Measurements from ENCODE around the gene TGFBR2. TPM values are rescaled to one million over a fixed set of nuclear protein-coding genes. Genes with fewer than 3 reads are reported as not detected.

Gene TGFBR2
- total RNA-seq, 2 experiments from 2014 or later: 45.5 to 46.6 TPM

DNA sequence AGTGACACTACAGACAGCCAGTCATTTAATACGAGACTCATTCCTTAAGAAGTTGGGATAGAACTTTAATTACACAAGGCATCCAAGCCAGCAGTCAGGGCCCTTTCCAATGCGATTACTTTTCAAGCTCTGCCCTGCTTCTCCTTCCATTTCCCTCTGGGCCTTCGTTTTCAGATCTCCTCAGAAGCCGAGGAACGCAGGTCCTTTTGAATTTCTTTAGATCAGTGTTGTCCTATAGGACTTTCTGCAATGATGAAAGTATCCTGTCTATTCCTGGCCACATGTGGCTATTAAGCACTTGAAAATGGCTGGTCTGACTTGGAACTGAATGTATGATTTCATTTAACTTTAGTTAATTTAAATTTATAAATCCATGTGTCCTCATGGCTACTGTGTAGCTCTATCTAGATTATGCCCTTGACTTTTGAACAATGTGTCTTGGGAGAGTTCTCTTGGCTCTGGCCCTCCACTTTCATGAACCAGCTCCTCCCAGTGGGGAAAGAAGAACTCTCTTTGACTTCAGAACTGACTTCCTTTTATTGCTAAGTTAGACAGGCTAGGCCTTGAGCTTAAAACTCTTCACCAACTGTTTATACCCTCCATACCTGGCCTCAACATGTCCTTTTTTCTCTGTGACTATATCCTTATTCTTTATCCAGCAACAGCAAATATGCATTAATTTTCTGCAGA is 22.6 kb downstream of the TGFBR2 start:
- ATAC-seq: no peak
- intact Hi-C loops (cut with DNase I, micrococcal nuclease): loop anchor here in 1 of 2 experiments (10.0 kb wide), 1 partner anchor 906 kb away; the partner anchor contains the start of gene STT3B
- Mint-ChIP-seq H3K27me3 (no peaks in the 10 kb centered on the region), H3K27ac (peak overlapping the region; percentile 97), H3K4me3 (peak overlapping the region; percentile 61), H3K9me3 (ENCODE audit: low read depth) (no peaks in the 10 kb centered on the region), H3K4me1 (peaks cover 96% of the 10 kb centered on the region), H3K36me3 (ENCODE audit: low read depth) (peaks cover 68% of the 10 kb centered on the region)
- no peak for DNase-seq
- ChIA-PET CTCF (interaction anchor here (0.8 to 2.1 kb wide), 14 partner anchors 9 to 64 kb away, joined by 3 to 11 read pairs (median 4); no protein-coding TSS in a partner anchor), POLR2A (interaction anchor here (0.9 to 1.4 kb wide), 7 partner anchors 9 to 30 kb away, joined by 3 to 11 read pairs (median 3); no protein-coding TSS in a partner anchor)

DNA sequence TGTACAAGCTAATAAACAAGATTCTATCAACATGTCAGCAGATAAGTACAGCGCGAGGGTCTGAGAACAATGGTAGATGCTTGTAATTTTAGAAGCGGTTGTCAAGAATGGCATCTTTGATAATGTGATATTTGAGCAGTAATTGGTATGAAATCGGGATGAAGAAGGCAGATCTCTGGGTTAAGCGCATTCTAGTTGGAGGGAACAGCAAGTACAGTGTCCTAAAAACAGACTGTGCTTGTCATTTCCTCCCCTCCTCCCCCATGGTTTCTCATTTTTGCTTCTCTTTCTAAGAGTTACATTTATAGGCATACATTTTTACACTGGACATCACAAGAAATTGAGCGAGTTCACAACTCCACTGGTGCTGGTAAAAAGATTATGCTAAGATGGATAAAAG is 23.3 kb downstream of the TGFBR2 start:
- intact Hi-C loops (cut with DNase I, micrococcal nuclease): loop anchor here (2.0 to 10.0 kb wide), 3 partner anchors 15 to 905 kb away; partner anchors contain the start of gene STT3B (in 1 of the 2)
- Mint-ChIP-seq H3K4me1 (peaks cover 96% of the 10 kb centered on the region), H3K4me3 (peak overlapping the region; percentile 61), H3K36me3 (ENCODE audit: low read depth) (peaks cover 69% of the 10 kb centered on the region), H3K27ac (peak overlapping the region; percentile 97), H3K9me3 (ENCODE audit: low read depth) (no peaks in the 10 kb centered on the region), H3K27me3 (no peaks in the 10 kb centered on the region)
- DNase-seq (no peak), ATAC-seq (no peak)
- POLR2A ChIA-PET: interaction anchor here (1.0 to 1.4 kb wide), 3 partner anchors 9 to 29 kb away, joined by 3 to 11 read pairs (median 4); no protein-coding TSS in a partner anchor
- CTCF ChIA-PET: interaction anchor here (1.0 to 2.1 kb wide), 7 partner anchors 9 to 64 kb away, joined by 3 to 11 read pairs (median 4); no protein-coding TSS in a partner anchor

DNA sequence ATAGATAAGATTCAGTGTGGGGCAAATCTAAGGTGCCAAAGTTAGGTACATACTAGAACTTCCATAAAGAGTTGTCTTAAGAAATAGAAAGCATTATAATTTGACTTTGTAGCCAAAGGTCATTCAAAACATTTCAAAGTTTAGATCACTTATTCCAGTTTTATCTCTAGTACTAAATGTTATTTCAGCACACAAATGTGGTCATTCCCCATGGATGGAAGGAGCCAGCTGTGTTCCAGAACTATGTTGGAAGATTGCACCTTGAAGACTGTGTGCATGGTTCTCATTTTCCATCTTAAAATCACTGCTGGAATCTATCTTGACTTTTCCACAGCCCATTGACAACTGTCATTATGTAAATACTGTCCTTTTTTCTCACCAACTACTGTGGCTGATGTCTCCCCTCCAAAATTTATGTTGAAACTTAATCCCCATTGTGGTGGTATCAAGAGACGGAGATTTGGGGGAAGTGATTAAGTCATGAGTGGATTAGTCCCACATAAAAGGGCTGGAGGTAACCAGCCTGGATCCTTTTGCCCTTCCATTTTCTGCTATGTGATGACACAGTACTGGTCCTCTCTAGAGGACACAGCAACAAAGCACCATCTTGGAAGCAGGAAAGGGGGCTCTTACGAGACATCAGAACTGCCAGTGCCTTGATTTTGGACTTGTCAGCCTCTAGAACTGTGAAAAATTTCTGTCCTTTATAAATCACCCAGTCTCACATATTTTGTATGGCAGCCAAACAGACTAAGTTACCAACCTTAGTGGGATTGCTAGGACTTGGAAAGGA is 24.0 kb downstream of the TGFBR2 start:
- H3K36me3 Mint-ChIP-seq (ENCODE audit: low read depth): peaks cover 73% of the 10 kb centered on the region
- H3K27me3 Mint-ChIP-seq: no peaks in the 10 kb centered on the region
- H3K4me3 Mint-ChIP-seq: peak overlapping the region; percentile 61
- peaks cover 98% of the 10 kb centered on the region for H3K4me1 Mint-ChIP-seq
- H3K27ac Mint-ChIP-seq: peak overlapping the region; percentile 97
- ChIA-PET CTCF (interaction anchor here (1.1 to 2.1 kb wide), 2 partner anchors 10 to 24 kb away, joined by 4 to 11 read pairs; partner anchors contain the start of gene TGFBR2), POLR2A (interaction anchor here (0.8 to 1.2 kb wide), 5 partner anchors 8 to 48 kb away, joined by 3 to 13 read pairs (median 5); no protein-coding TSS in a partner anchor)
- no peaks in the 10 kb centered on the region for H3K9me3 Mint-ChIP-seq (ENCODE audit: low read depth)
- no peak for DNase-seq
- no peak for ATAC-seq
- intact Hi-C loops (cut with DNase I, micrococcal nuclease): loop anchor here (1.0 to 10.0 kb wide), 8 partner anchors 10 to 444 kb away; no protein-coding TSS in a partner anchor

DNA sequence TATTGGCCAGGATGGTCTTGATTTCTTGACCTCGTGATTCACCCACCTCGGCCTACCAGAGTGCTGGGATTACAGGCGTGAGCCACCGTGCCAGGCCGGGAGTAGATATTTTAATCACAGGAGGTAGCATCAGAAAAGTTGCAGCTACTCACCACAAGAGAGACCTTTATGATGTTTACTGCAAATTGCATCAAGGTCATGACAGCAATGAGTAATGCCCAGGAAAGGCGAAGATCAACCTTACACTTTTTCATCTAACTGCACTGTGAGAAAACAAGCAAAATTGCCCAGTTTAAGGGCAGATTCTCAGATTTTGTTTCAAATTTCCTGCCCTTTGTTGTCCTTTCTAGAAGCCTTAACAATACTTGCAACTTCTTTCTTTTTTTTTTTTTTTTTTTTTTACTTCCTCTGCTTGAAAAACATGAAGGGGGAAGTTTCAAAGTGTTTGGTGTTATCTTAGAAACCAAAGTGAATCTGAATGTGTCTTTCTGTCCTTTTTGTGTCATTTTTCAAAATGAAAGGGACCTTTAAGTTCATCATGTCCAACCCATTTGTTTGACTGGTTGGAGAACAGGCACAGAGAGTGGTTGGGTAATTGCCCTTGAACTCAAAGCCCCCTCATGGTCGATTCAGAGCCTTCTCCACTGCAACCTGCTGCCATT is 25.0 kb downstream of the TGFBR2 start:
- ChIA-PET CTCF (interaction anchor here (0.7 to 1.1 kb wide), 2 partner anchors 14 to 25 kb away, joined by 3 to 4 read pairs; partner anchors contain the start of gene TGFBR2), POLR2A (interaction anchor here (0.6 to 1.2 kb wide), 7 partner anchors 9 to 146 kb away, joined by 3 to 13 read pairs (median 5); no protein-coding TSS in a partner anchor)
- H3K4me1 Mint-ChIP-seq: peaks cover 98% of the 10 kb centered on the region
- H3K27me3 Mint-ChIP-seq: no peaks in the 10 kb centered on the region
- H3K27ac Mint-ChIP-seq: peak overlapping the region; percentile 97
- peaks cover 72% of the 10 kb centered on the region for H3K36me3 Mint-ChIP-seq (ENCODE audit: low read depth)
- peak; percentile 81 for DNase-seq
- no peaks in the 10 kb centered on the region for H3K9me3 Mint-ChIP-seq (ENCODE audit: low read depth)
- peak; percentile 73 for ATAC-seq
- intact Hi-C loops (cut with DNase I, micrococcal nuclease): loop anchor here (1.0 to 10.0 kb wide), 8 partner anchors 9 to 443 kb away; no protein-coding TSS in a partner anchor
- H3K4me3 Mint-ChIP-seq: peak overlapping the region; percentile 57

DNA sequence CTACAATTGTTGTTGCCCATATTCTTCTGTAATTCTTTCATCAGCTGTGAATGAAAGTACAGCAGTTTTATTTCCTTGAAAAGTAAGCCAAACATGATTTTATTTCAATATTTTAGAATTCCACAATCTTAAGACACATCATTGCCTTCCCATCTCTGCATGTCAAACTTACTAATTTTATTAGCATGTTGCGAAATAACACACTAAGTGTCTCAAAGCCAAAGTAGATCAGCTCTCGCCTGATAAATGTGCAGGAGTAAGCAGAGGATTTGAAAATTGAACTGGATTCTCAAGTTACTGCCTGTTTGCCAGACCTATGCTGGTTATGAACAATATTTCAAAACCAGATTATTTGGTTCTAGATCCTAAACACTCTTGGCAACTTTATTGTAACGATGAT is 25.7 kb downstream of the TGFBR2 start:
- intact Hi-C loops (cut with DNase I, micrococcal nuclease): loop anchor here in 1 of 2 experiments (10.0 kb wide), 1 partner anchor 443 kb away; no protein-coding TSS in a partner anchor
- peak overlapping the region; percentile 57 for H3K4me3 Mint-ChIP-seq
- POLR2A ChIA-PET: no interaction called here

DNA sequence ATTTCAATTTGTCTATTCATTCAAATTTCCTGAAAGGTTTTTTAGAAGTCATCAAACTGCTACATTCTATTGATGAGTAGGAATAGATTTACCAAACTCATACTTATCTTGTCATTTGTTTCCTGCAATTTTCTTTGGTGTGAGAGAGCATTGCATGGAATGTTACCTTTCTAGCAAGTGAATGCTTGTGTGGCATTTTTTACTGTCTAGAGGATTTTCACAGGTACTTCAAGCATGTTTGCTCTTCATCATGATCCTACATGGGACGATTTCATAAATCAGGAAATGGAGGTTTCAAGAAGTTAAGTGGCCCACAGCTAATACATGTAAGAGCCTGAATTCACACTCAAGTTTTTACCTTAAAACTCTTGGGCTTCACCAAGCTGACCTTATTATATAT is 26.1 kb downstream of the TGFBR2 start:
- POLR2A ChIA-PET: no interaction called here
- no peak for DNase-seq
- H3K9me3 Mint-ChIP-seq (ENCODE audit: low read depth): no peaks in the 10 kb centered on the region

More for the DNA sequence above, 25.7 kb downstream of the TGFBR2 start:
- Mint-ChIP-seq H3K36me3 (ENCODE audit: low read depth) (peaks cover 72% of the 10 kb centered on the region), H3K27me3 (no peaks in the 10 kb centered on the region), H3K27ac (peak overlapping the region; percentile 97), H3K9me3 (ENCODE audit: low read depth) (no peaks in the 10 kb centered on the region), H3K4me1 (peaks cover 98% of the 10 kb centered on the region)
- DNase-seq: no peak
- CTCF ChIA-PET: interaction anchor here (0.7 kb wide), 1 partner anchor 15 kb away, joined by 3 read pairs; no protein-coding TSS in a partner anchor
- no peak for ATAC-seq

DNA sequence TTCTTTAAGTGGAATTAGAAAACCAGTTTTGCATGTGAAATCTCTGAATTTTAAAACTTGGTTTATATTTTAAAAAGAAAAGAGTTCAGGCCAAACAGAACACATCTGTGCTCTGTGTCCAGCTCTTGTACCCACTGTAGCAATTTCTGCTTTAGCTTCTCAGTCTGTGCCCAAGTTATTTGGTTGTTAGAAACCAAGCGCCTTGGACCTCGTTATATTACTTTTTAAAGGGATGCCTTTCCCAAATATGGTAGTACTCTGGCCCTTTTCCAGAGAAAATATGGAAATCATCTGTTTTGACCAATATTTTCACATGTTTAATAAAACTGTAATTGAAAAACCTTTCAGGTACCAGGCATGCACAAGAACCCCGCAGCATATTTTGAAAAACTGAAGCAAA is 27.3 kb downstream of the TGFBR2 start:
- peaks cover 82% of the 10 kb centered on the region for H3K36me3 Mint-ChIP-seq (ENCODE audit: low read depth)
- no peaks in the 10 kb centered on the region for H3K27me3 Mint-ChIP-seq
- intact Hi-C loops (cut with DNase I, micrococcal nuclease): loop anchor here in 1 of 2 experiments (10.0 kb wide), 1 partner anchor 441 kb away; no protein-coding TSS in a partner anchor
- POLR2A ChIA-PET: interaction anchor here (1.0 to 1.2 kb wide), 2 partner anchors 11 to 13 kb away, joined by 4 to 8 read pairs; no protein-coding TSS in a partner anchor
- CTCF ChIA-PET: interaction anchor here (0.6 to 1.3 kb wide), 2 partner anchors 10 to 73 kb away, joined by 4 to 6 read pairs; no protein-coding TSS in a partner anchor
- no peak for DNase-seq
- H3K27ac Mint-ChIP-seq: peak overlapping the region; percentile 97
- H3K4me1 Mint-ChIP-seq: peaks cover 98% of the 10 kb centered on the region
- no peak for ATAC-seq
- H3K4me3 Mint-ChIP-seq: no peak overlapping the region
- H3K9me3 Mint-ChIP-seq (ENCODE audit: low read depth): no peaks in the 10 kb centered on the region

More for the DNA sequence above, 26.1 kb downstream of the TGFBR2 start:
- Mint-ChIP-seq H3K27ac (peak overlapping the region; percentile 97), H3K4me1 (peaks cover 98% of the 10 kb centered on the region), H3K27me3 (no peaks in the 10 kb centered on the region), H3K4me3 (peak overlapping the region; percentile 57), H3K36me3 (ENCODE audit: low read depth) (peaks cover 76% of the 10 kb centered on the region)
- no peak for ATAC-seq
- CTCF ChIA-PET: interaction anchor here (1.3 kb wide), 1 partner anchor 8 kb away, joined by 6 read pairs; no protein-coding TSS in a partner anchor
- intact Hi-C loops (cut with DNase I, micrococcal nuclease): loop anchor here in 1 of 2 experiments (10.0 kb wide), 1 partner anchor 442 kb away; no protein-coding TSS in a partner anchor

DNA sequence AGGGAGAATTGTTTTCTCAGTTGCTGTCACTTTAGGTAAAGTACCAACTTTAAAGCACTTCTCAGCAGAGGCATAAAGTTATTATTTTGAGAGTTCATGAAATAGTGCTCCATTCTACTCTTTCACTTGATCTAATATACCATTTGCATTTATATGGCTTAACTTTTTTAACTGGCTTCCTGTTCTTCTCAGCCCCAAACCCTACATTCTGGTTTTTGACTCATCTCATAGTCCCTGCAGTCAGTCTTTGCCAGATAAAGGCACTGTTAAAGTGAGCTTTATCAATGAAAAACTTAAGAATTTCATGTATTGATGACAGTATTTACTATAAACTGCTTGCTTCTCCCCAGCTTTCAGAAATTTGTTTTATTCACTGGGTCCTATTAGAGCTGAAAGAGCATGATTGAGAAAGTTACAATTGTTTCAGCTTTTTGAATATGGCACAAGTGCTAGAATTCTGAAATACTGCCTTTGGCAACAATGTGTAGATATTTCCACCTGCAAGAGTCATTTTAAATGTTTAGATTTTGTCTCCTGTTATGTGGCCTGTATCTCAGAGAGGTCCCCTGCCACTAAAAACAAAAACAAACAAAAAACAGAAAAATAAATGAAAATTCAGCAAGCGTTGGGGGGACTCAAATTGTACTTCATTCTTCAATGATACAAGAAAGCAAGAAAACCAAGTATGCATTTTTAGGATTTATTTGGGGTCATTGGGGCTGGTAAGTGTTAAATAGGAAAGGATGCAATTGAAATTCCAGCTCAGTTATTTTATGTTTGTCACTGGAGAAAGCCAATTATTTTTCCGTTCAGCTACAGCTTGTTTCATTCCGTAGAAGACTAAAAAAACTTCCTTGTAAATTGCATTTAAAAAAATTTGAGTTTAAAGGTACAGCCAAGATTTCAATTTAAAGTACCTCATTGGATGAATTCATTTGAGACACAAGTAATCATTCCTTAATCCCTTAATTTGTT is 28.6 kb downstream of the TGFBR2 start:
- intact Hi-C loops (cut with DNase I, micrococcal nuclease): loop anchor here in 1 of 2 experiments (10.0 kb wide), 1 partner anchor 440 kb away; no protein-coding TSS in a partner anchor
- peak overlapping the region; percentile 97 for H3K27ac Mint-ChIP-seq
- no peaks in the 10 kb centered on the region for H3K27me3 Mint-ChIP-seq
- peak overlapping the region; percentile 61 for H3K4me3 Mint-ChIP-seq
- H3K9me3 Mint-ChIP-seq (ENCODE audit: low read depth): no peaks in the 10 kb centered on the region
- CTCF ChIA-PET: interaction anchor here (0.7 to 2.0 kb wide), 11 partner anchors 12 to 58 kb away, joined by 3 to 12 read pairs (median 3); no protein-coding TSS in a partner anchor
- ATAC-seq: peak; percentile 6
- DNase-seq: no peak
- peaks cover 73% of the 10 kb centered on the region for H3K36me3 Mint-ChIP-seq (ENCODE audit: low read depth)
- POLR2A ChIA-PET: interaction anchor here (0.6 to 2.0 kb wide), 6 partner anchors 15 to 342 kb away, joined by 3 to 8 read pairs (median 4); no protein-coding TSS in a partner anchor
- peaks cover 98% of the 10 kb centered on the region for H3K4me1 Mint-ChIP-seq

All from activated CD4-positive, alpha-beta T cell treated with anti-CD3 and anti-CD28 coated beads for 36 hours (primary cell).